Smooth muscle cell (in vitro differentiated cells): ENCODE measurements around the gene CRACR2A. TPM values are rescaled to one million over a fixed set of nuclear protein-coding genes. Genes with fewer than 3 reads are reported as not detected.

ENCODE experiments used
- DNase-seq: peaks from one replicate; lab custom pipeline; 2025; ENCODE audit not compliant: unreplicated experiment; lab: John Stamatoyannopoulos, UW
- H2AFZ ChIP-seq: fragments of 200-600 bp; sonication (generic); 2 replicates; pipeline ENCODE4 v1.6.0; 2016; ENCODE audit warnings: antibody characterized with exemption, low read depth, mild to moderate bottlenecking
- H3F3A ChIP-seq: fragments of 200-600 bp; sonication (generic); 2 replicates; pipeline ENCODE4 v1.6.0; 2017; ENCODE audit warnings: antibody characterized with exemption, low read depth
- H3K27ac ChIP-seq: fragments of 200-600 bp; sonication (generic); 2 replicates; pipeline ENCODE4 v1.5.1; 2016; ENCODE audit warnings: low read depth, mild to moderate bottlenecking
- H3K27me3 ChIP-seq: fragments of 200-600 bp; sonication (generic); 2 replicates; pipeline ENCODE4 v1.6.1; 2016; ENCODE audit warnings: low read depth, mild to moderate bottlenecking
- H3K36me3 ChIP-seq: fragments of 200-600 bp; sonication (generic); 2 replicates; pipeline ENCODE4 v1.5.1; 2016; ENCODE audit warnings: low read depth
- H3K4me1 ChIP-seq: fragments of 200-600 bp; sonication (generic); 2 replicates; pipeline ENCODE4 v1.5.1; 2016; ENCODE audit warnings: low read depth
- H3K4me2 ChIP-seq: fragments of 200-600 bp; sonication (generic); 2 replicates; pipeline ENCODE4 v1.6.0; 2016; ENCODE audit warnings: mild to moderate bottlenecking
- H3K4me3 ChIP-seq: fragments of 200-600 bp; sonication (generic); 2 replicates; pipeline ENCODE4 v1.5.1; 2016; ENCODE audit warnings: mild to moderate bottlenecking
- H3K79me2 ChIP-seq: fragments of 200-600 bp; sonication (generic); 2 replicates; pipeline ENCODE4 v1.6.0; 2016; ENCODE audit warnings: low read depth, mild to moderate bottlenecking
- H3K9ac ChIP-seq: fragments of 200-600 bp; sonication (generic); 2 replicates; pipeline ENCODE4 v1.6.0; 2016; ENCODE audit warnings: low read depth
- H3K9me3 ChIP-seq: fragments of 200-600 bp; sonication (generic); replicated peaks from 2 replicates; pipeline ENCODE4 v1.5.1; 2016; ENCODE audit warnings: low read depth
- H4K20me1 ChIP-seq: fragments of 200-600 bp; sonication (generic); 2 replicates; pipeline ENCODE4 v1.6.0; 2016; ENCODE audit warnings: low read depth
- CTCF ChIP-seq: fragments of 200-600 bp; sonication (generic); IDR thresholded peaks from 2 replicates; pipeline ENCODE4 v1.5.1; 2017; ENCODE audit warnings: borderline replicate concordance, mild to moderate bottlenecking, antibody characterized with exemption; ENCODE audit not compliant: insufficient read depth, poor library complexity, severe bottlenecking
- WGBS: methylation state at CpG from one replicate; pipeline ENCODE4 v1.1.7; 2016; ENCODE audit warnings: low lambda C conversion rate; 5-methylcytosine and 5-hydroxymethylcytosine counted together
- polyA plus RNA-seq: library from polyadenylated mRNA; unstranded; fragments of >200 nt; fragmentation: Nextera tagmentation; extraction: Ambion mirVana; gene quantifications from 2 replicates; pipeline ENCODE4 v1.2.1, GENCODE V29; 2016
- total RNA-seq: library from RNA; depleted of rRNA; stranded (reverse); fragments of >200 nt; gene quantifications from 2 replicates; pipeline ENCODE4 v1.2.3, GENCODE V29; 2014

Gene CRACR2A
- total and polyA plus RNA-seq, 2 experiments from 2014 or later = 0.99 to 1.3 TPM

GRCh38 chr12:3686463-3686862 is 66.4 kb downstream of the CRACR2A start:
- Histone ChIP-seq H3K79me2 (no peaks in the 10 kb centered on the region), H3K4me2 (no peak overlapping the region), H3K9ac (no peak overlapping the region), H3K4me3 (no peak overlapping the region), H4K20me1 (no peaks in the 10 kb centered on the region), H3K27ac (no peak overlapping the region), H3F3A (no peaks in the 10 kb centered on the region), H3K4me1 (no peaks in the 10 kb centered on the region), H3K27me3 (no peaks in the 10 kb centered on the region), H3K9me3 (no peaks in the 10 kb centered on the region), H3K36me3 (no peaks in the 10 kb centered on the region), H2AFZ (no peak overlapping the region)
- no peak for TF ChIP-seq CTCF
- 83% methylated on average over 2 of the region's 2 CpGs for WGBS
- DNase-seq = no peak

GRCh38 chr12:3685830-3686229 is 67.1 kb downstream of the CRACR2A start:
- Histone ChIP-seq H3F3A (no peaks in the 10 kb centered on the region), H3K4me1 (no peaks in the 10 kb centered on the region), H3K79me2 (no peaks in the 10 kb centered on the region), H3K9me3 (no peaks in the 10 kb centered on the region), H3K4me2 (no peak overlapping the region), H3K36me3 (no peaks in the 10 kb centered on the region), H3K4me3 (no peak overlapping the region), H3K27me3 (no peaks in the 10 kb centered on the region), H3K27ac (no peak overlapping the region), H4K20me1 (no peaks in the 10 kb centered on the region), H2AFZ (no peak overlapping the region), H3K9ac (no peak overlapping the region)
- no peak for DNase-seq
- 92% methylated on average over 1 of the region's 1 CpG for WGBS
- TF ChIP-seq CTCF = no peak

DNA sequence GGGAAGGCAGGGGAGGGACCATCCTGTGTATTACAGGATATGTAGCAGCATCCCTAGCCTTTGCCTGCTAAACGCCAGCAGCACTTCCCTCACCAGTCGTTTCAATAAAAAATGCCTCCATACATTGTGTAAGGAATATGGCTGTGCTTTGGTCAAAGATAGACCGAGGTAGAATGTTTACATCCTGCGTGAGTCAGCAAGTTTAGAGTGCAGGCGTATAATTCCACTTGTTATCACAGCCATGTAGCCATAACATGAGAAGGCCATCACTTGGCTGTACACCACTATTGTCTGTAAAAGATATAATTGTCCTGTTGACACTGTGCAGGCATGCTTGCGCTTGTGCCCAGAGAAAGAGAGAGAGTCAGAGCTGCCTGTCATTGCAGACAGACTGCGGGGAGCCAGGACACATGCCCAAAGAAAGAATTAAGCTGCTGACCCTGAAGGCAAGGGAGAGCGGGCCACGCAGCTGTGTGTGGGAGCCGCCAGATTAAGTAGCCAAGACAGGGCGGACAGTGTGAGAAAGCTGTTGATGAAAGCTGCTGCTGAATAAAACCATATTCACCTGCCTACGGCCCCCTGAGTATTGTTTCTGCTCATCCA is 68.4 kb downstream of the CRACR2A start:
- Histone ChIP-seq H3K4me2 (peak overlapping the region; percentile 49), H4K20me1 (no peaks in the 10 kb centered on the region), H3K4me3 (no peak overlapping the region), H3F3A (no peaks in the 10 kb centered on the region), H3K27me3 (no peaks in the 10 kb centered on the region), H3K9me3 (no peaks in the 10 kb centered on the region), H3K27ac (no peak overlapping the region), H2AFZ (no peak overlapping the region), H3K79me2 (no peaks in the 10 kb centered on the region), H3K9ac (no peak overlapping the region), H3K4me1 (no peaks in the 10 kb centered on the region), H3K36me3 (no peaks in the 10 kb centered on the region)
- TF ChIP-seq CTCF = no peak
- 25% methylated on average over 12 of the region's 12 CpGs for WGBS
- no peak for DNase-seq

DNA sequence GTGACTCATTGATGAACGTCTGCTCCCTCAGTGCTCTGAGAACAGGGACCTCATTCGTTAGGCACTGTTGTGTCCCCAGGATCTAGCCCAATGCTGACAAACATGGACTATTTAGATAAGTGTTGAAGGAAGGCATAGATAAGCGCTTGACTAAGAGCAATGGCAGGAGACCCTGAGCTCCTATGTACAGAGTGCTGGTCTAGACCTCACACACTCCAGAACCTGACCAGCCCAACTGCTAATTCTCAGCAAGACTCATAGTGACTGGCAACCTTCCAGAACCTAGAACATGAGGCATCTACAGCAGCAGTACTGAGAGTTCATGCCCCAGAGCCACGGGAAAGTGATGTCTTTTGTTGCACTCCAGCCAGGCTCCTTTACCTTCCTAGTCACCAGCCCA is 69.2 kb downstream of the CRACR2A start:
- Histone ChIP-seq H3K9ac (no peak overlapping the region), H4K20me1 (no peaks in the 10 kb centered on the region), H3K79me2 (no peaks in the 10 kb centered on the region), H3K9me3 (no peaks in the 10 kb centered on the region), H3K4me2 (no peak overlapping the region), H3K36me3 (no peaks in the 10 kb centered on the region), H2AFZ (no peak overlapping the region), H3K4me1 (no peaks in the 10 kb centered on the region), H3K27ac (no peak overlapping the region), H3K4me3 (no peak overlapping the region), H3F3A (no peaks in the 10 kb centered on the region), H3K27me3 (no peaks in the 10 kb centered on the region)
- no peak for DNase-seq
- 73% methylated on average over 4 of the region's 4 CpGs for WGBS
- TF ChIP-seq CTCF = no peak
